AG04450 (cell line): ENCODE results near the gene RETREG1. TPM values are rescaled to one million over a fixed set of nuclear protein-coding genes. Genes with fewer than 3 reads are reported as not detected.

Source experiments
- CTCF ChIA-PET: fragments of 300-600, 350-600 bp; formaldehyde crosslinking; extraction: SDS; loops from one replicate; lab custom pipeline; 2022; ENCODE audit warnings: antibody characterized with exemption, inconsistent platforms; lab: Charles Lee
- POLR2A ChIA-PET: fragments of 350-600 bp; formaldehyde crosslinking; extraction: SDS; loops from one replicate; lab custom pipeline; 2021; ENCODE audit warnings: antibody characterized with exemption, inconsistent platforms; lab: Yijun Ruan, JAX
- DNase-seq: peaks from one replicate; pipeline ENCODE4 v3.0.0-alpha.2; 2011; ENCODE audit warnings: low read depth, low spot score
- H3K27ac ChIP-seq: one replicate; pipeline ENCODE4 v1.5.1; 2012; ENCODE audit warnings: low read depth, low read length, control low read depth
- H3K27me3 ChIP-seq: one replicate; pipeline ENCODE4 v1.6.0; 2012; ENCODE audit warnings: low read length; ENCODE audit not compliant: control insufficient read depth, insufficient read depth
- H3K4me3 ChIP-seq: 2 replicates; pipeline ENCODE4 v1.5.1; 2011; ENCODE audit warnings: mild to moderate bottlenecking, low read depth, low read length, control low read depth
- H3K9me3 ChIP-seq: 2 replicates; pipeline ENCODE4 v1.5.1; 2012; ENCODE audit warnings: low read length; ENCODE audit not compliant: control insufficient read depth, insufficient read depth
- CTCF ChIP-seq: IDR thresholded peaks from 2 replicates; pipeline ENCODE4 v1.5.1; 2011; ENCODE audit warnings: low read depth, low read length, control low read depth, inconsistent platforms
- polyA plus RNA-seq: library from polyadenylated mRNA; depleted of rRNA; stranded (reverse); fragments of >200 nt; gene quantifications from 2 replicates; pipeline ENCODE4 v1.2.3, GENCODE V29; 2011

Gene RETREG1
- polyA plus RNA-seq, 1 experiment = 0.14 TPM

GRCh38 chr5:16628376-16628775, 11.6 kb upstream of the RETREG1 start:
- TF ChIP-seq CTCF = no peak
- ChIA-PET CTCF (no interaction called here), POLR2A (no interaction called here)
- H3K27me3 ChIP-seq = peaks cover 4% of the 10 kb centered on the region
- H3K9me3 ChIP-seq = no peaks in the 10 kb centered on the region
- no peak overlapping the region for H3K4me3 ChIP-seq
- no peak for DNase-seq
- H3K27ac ChIP-seq = no peak overlapping the region

- TF ChIP-seq CTCF = no peak
- no peaks in the 10 kb centered on the region for H3K9me3 ChIP-seq
- CTCF ChIA-PET = interaction anchor here (0.9 kb wide), 1 partner anchor 74 kb away, joined by 3 read pairs; no protein-coding TSS in a partner anchor
- POLR2A ChIA-PET = no interaction called here
- peaks cover 4% of the 10 kb centered on the region for H3K27me3 ChIP-seq
- H3K4me3 ChIP-seq = no peak overlapping the region
- H3K27ac ChIP-seq = no peak overlapping the region
- no peak for DNase-seq
Observed at GRCh38 chr5:16626696-16627264, 10.0 kb upstream of the RETREG1 start.

DNA sequence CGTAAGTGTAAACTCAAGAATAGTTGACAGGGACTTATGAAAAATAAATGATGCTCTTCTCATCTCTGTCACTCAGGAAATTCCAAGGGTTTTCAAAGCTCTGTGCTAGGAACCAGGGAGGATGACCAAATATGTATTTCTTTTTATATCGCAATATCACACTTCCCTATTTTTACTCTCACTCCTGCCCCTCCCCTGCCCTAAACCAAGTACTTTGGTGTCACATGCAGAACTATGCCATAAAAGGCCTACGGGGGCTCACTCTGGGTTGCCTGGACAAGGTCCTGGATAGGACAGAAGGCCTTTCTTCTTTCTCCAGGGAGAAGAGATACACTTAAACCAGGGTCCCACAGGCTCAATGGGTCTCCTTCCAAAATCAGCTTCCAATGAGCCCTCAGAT, 8.3 kb upstream of the RETREG1 start:
- Histone ChIP-seq H3K27ac (no peak overlapping the region), H3K4me3 (no peak overlapping the region), H3K9me3 (no peaks in the 10 kb centered on the region), H3K27me3 (peaks cover 11% of the 10 kb centered on the region)
- TF ChIP-seq CTCF = no peak
- no peak for DNase-seq
- ChIA-PET POLR2A (no interaction called here), CTCF (no interaction called here)

DNA sequence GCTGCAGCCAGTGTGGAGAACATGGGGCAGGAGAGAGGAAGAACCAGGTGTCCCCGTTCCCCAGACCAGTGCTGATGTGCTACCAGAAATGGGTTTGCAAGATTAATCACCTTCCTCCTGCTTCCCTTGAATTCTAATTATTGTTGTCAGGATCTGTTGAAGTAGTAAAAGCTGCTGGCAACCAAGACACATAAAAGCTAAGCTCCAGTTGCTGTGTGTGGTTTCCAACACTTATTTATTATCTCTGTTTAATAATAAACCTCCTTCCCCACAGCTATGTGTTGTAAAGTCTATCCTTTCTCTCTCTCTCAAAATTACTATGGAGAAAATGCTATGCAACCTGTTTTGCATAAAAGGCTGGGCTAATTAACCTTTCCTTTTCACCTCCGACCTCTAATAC, 2.3 kb upstream of the RETREG1 start:
- no peak for DNase-seq
- Histone ChIP-seq H3K9me3 (no peaks in the 10 kb centered on the region), H3K4me3 (no peak overlapping the region), H3K27ac (no peak overlapping the region), H3K27me3 (peaks cover 31% of the 10 kb centered on the region)
- CTCF ChIA-PET = no interaction called here
- POLR2A ChIA-PET = no interaction called here
- no peak for TF ChIP-seq CTCF

DNA sequence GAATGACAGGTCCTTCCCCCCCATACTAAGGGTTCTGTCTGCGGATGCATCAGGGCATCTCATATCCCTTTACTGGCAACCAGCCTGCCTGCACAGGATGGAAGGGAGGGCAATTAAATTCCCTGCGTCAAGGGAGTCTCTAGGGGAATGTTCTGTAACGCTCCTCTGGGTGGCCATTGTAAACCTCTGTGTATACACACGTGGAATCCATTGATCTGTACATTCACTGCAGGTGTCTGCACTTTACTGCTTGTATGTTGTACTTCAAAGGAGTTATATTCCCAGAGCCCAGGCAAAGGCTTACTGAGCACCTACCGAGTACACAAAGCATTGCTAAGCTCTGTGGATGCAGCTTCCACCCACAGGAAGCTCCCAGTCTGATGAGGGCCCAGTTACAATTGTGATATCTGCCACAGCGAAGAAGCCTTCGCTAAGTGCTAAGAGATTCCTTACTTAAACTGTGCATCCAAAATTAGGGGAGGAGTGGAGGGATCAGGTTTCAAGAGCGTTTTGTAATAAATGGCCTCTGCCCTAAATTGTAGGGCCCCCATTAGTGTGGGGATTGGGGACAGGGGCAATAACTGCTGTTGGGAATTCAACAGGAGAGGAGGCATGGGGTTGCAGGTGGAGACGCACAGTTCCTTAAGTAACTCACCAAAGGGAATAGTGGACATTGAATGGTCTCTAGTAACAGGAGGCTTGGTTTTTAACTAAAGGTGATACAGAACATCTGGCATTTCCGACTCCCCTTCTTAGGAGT, 1.5 kb upstream of the RETREG1 start:
- H3K27ac ChIP-seq = no peak overlapping the region
- CTCF ChIA-PET = no interaction called here
- peaks cover 31% of the 10 kb centered on the region for H3K27me3 ChIP-seq
- POLR2A ChIA-PET = no interaction called here
- no peak for TF ChIP-seq CTCF
- no peak overlapping the region for H3K4me3 ChIP-seq
- DNase-seq = no peak
- no peaks in the 10 kb centered on the region for H3K9me3 ChIP-seq
